Liver (tissue), 9 donors: ENCODE measurements around the gene FES. TPM values are rescaled to one million over a fixed set of nuclear protein-coding genes. Genes with fewer than 3 reads are reported as not detected.

Experiments
- DNase-seq: peaks from one replicate; pipeline ENCODE4 v3.0.0-alpha.2; 2017; ENCODE audit warnings: low spot score
- H3K27ac ChIP-seq, 2 donors: one replicate each; pipeline ENCODE4 v1.7.0; 2013; ENCODE audit warnings: inconsistent platforms in 2 of 2, low read length in 2 of 2, control low read depth in 1 of 2, low read depth in 1 of 2, mild to moderate bottlenecking in 1 of 2
- H3K27me3 ChIP-seq, 4 donors: one replicate each; pipeline versions ENCODE4 v1.6.1 to v1.7.0; 2013; ENCODE audit warnings: low read length in 3 of 4, inconsistent platforms in 1 of 4, mild to moderate bottlenecking in 1 of 4, moderate library complexity in 1 of 4; ENCODE audit not compliant: control insufficient read depth in 4 of 4, insufficient read depth in 4 of 4
- H3K36me3 ChIP-seq, 4 donors: one replicate each; pipeline versions ENCODE4 v1.6.1 to v1.7.0; 2013; ENCODE audit warnings: low read length in 3 of 4, mild to moderate bottlenecking in 3 of 4, low read depth in 1 of 4, moderate library complexity in 1 of 4; ENCODE audit not compliant: control insufficient read depth in 4 of 4, insufficient read depth in 3 of 4
- H3K4me1 ChIP-seq, 4 donors: one replicate each; pipeline versions ENCODE4 v1.6.1 to v1.7.0; 2013; ENCODE audit warnings: low read length in 3 of 4, mild to moderate bottlenecking in 3 of 4, moderate library complexity in 1 of 4; ENCODE audit not compliant: control insufficient read depth in 4 of 4, insufficient read depth in 4 of 4
- H3K4me3 ChIP-seq, 3 donors: one replicate each; pipeline versions ENCODE4 v1.6.1 to v1.7.0; 2013; ENCODE audit warnings: low read length in 3 of 3, control low read depth in 1 of 3, low read depth in 1 of 3, mild to moderate bottlenecking in 1 of 3
- H3K9ac ChIP-seq, 2 donors: one replicate each; pipeline ENCODE4 v1.7.0; 2013; ENCODE audit warnings: low read length in 2 of 2, mild to moderate bottlenecking in 2 of 2, moderate library complexity in 2 of 2, control low read depth in 1 of 2, low read depth in 1 of 2
- H3K9me3 ChIP-seq, 4 donors: one replicate each; pipeline versions ENCODE4 v1.6.1 to v1.7.0; 2013; ENCODE audit warnings: low read length in 3 of 4; ENCODE audit not compliant: control insufficient read depth in 4 of 4
- ATF3 ChIP-seq: IDR thresholded peaks from 2 replicates; pipeline ENCODE4 v1.6.1; 2016; ENCODE audit warnings: antibody characterized with exemption
- CTCF ChIP-seq: fragments of 150-350 bp; IDR thresholded peaks from 2 replicates; pipeline ENCODE4 v1.5.1; 2017; ENCODE audit warnings: improper control_type of control experiment, low read depth, low read length; ENCODE audit not compliant: missing input control
- EGR1 ChIP-seq, 2 donors: IDR thresholded peaks; 2 replicates each; pipeline ENCODE4 v1.6.1; 2016 to 2018; ENCODE audit warnings: antibody characterized with exemption in 2 of 2, low read depth in 2 of 2
- FOXA1 ChIP-seq: IDR thresholded peaks from 2 replicates; pipeline ENCODE4 v1.6.1; 2016; ENCODE audit warnings: antibody characterized with exemption
- FOXA2 ChIP-seq: IDR thresholded peaks from 2 replicates; pipeline ENCODE4 v1.6.1; 2016; ENCODE audit warnings: antibody characterized with exemption
- GABPA ChIP-seq, 2 donors: IDR thresholded peaks in 1 of 2; conservative IDR thresholded peaks in 1 of 2; 2 replicates each; pipeline ENCODE4 v1.6.1; 2016; ENCODE audit warnings: antibody characterized with exemption in 2 of 2, mild to moderate bottlenecking in 1 of 2, moderate library complexity in 1 of 2
- HNF4A ChIP-seq, 2 donors: conservative IDR thresholded peaks; 2 replicates each; pipeline ENCODE4 v1.6.1; 2016; ENCODE audit warnings: antibody characterized with exemption in 2 of 2, mild to moderate bottlenecking in 2 of 2
- HNF4G ChIP-seq: IDR thresholded peaks from 2 replicates; pipeline ENCODE4 v1.6.1; 2016; ENCODE audit warnings: antibody characterized with exemption
- JUND ChIP-seq, 2 donors: IDR thresholded peaks; 2 replicates each; pipeline ENCODE4 v1.6.1; 2016; ENCODE audit warnings: antibody characterized with exemption in 2 of 2
- MAX ChIP-seq: IDR thresholded peaks from 2 replicates; pipeline ENCODE4 v1.6.1; 2016; ENCODE audit warnings: antibody characterized with exemption
- NR2F2 ChIP-seq: IDR thresholded peaks from 2 replicates; pipeline ENCODE4 v1.6.1; 2016; ENCODE audit warnings: antibody characterized with exemption
- RAD21 ChIP-seq, 2 donors: IDR thresholded peaks; 2 replicates each; pipeline ENCODE4 v1.6.1; 2016; ENCODE audit warnings: antibody characterized with exemption in 2 of 2, mild to moderate bottlenecking in 2 of 2
- REST ChIP-seq: IDR thresholded peaks from 2 replicates; pipeline ENCODE4 v1.6.1; 2016; ENCODE audit warnings: antibody characterized with exemption, mild to moderate bottlenecking
- RXRA ChIP-seq, 2 donors: IDR thresholded peaks; 2 replicates each; pipeline ENCODE4 v1.6.1; 2017 to 2018; ENCODE audit warnings: antibody characterized with exemption in 2 of 2, mild to moderate bottlenecking in 1 of 2
- SP1 ChIP-seq: IDR thresholded peaks from 2 replicates; pipeline ENCODE4 v1.6.1; 2018; ENCODE audit warnings: antibody characterized with exemption, mild to moderate bottlenecking
- TAF1 ChIP-seq: conservative IDR thresholded peaks from 2 replicates; pipeline ENCODE4 v1.6.1; 2016; ENCODE audit warnings: antibody characterized with exemption, mild to moderate bottlenecking
- YY1 ChIP-seq: IDR thresholded peaks from 2 replicates; pipeline ENCODE4 v1.6.1; 2016; ENCODE audit warnings: antibody characterized with exemption, mild to moderate bottlenecking
- ZBTB33 ChIP-seq: IDR thresholded peaks from 2 replicates; pipeline ENCODE4 v1.6.1; 2016; ENCODE audit warnings: antibody characterized with exemption
- WGBS: extraction: QIAGEN DNeasy Blood & Tissue Kit; methylation state at CpG from one replicate; pipeline ENCODE4 v1.1.7; 2013; 5-methylcytosine and 5-hydroxymethylcytosine counted together
- polyA plus RNA-seq, 2 donors: library from polyadenylated mRNA; stranded (reverse) in 1 of 2; unstranded in 1 of 2; fragments of 200-250 nt in 1 of 2; fragments of >200 nt in 1 of 2; fragmentation: Nextera tagmentation in 1 of 2; extraction: Ambion mirVana in 1 of 2; gene quantifications; one replicate each; pipeline versions ENCODE4 v1.2.1 to v1.2.3, GENCODE V29; 2013 to 2015
- total RNA-seq, 2 donors: library from RNA; depleted of rRNA; stranded (reverse); fragments of >200 nt; gene quantifications; one replicate each; pipeline ENCODE4 v1.2.3, GENCODE V29; 2014
- donor health status: healthy.
- donor health status: healthy.
- donor health status: healthy.
- donor health status: healthy.
- donor health status: healthy.

The FES gene
- total and polyA plus RNA-seq, 4 donors, result 12.1 to 43.1 (median 28.8) TPM

- TF ChIP-seq FOXA2 (no peak), CTCF (no peak), JUND (IDR thresholded peaks at IDR 0.05) (no peak), HNF4G (no peak), MAX (no peak), REST (no peak), GABPA (IDR thresholded peaks at IDR 0.05 in 1 of 2, conservative IDR thresholded peaks at IDR 0.05 in 1 of 2) (no peak), ZBTB33 (no peak), SP1 (no peak), ATF3 (no peak), NR2F2 (no peak), HNF4A (conservative IDR thresholded peaks at IDR 0.05) (no peak), EGR1 (IDR thresholded peaks at IDR 0.05; ENCODE audit: low read depth in 2 of 2) (no peak), FOXA1 (no peak), RXRA (IDR thresholded peaks at IDR 0.05) (no peak), RAD21 (IDR thresholded peaks at IDR 0.05) (no peak), TAF1 (no peak), YY1 (no peak)
- Histone ChIP-seq H3K27ac (no peak overlapping the region), H3K4me3 (no peak overlapping the region), H3K4me1 (peaks cover 12 to 82% (median 55%) of the 10 kb centered on the region in 4 donors), H3K27me3 (no peaks in the 10 kb centered on the region), H3K9ac (no peak overlapping the region), H3K36me3 (peaks cover 27 to 57% (median 41%) of the 10 kb centered on the region in 4 donors), H3K9me3 (no peaks in the 10 kb centered on the region)
- DNase-seq, result no peak
- 95% methylated on average over 14 of the region's 14 CpGs for WGBS
Observed at GRCh38 chr15:90877996-90878395, 6.3 kb upstream of the FES start.
